Measurements from ENCODE around the gene LIMS1.
"Not testable (repeated sequence)": the region's sequence is repeated elsewhere in the genome, so short reads cannot be mapped to it uniquely, and the experiment has no call there.

LIMS1 gene

GRCh38 chr2:108552566-108552965 lies 18.3 kb downstream of the LIMS1 start:
- no peak for DNase-seq (ENCODE audit: low spot score)

- no peak for DNase-seq (ENCODE audit: low spot score)
Measured at GRCh38 chr2:108553209-108553919, 19.1 kb downstream of the LIMS1 start.

GRCh38 chr2:108554528-108554927 lies 20.3 kb downstream of the LIMS1 start:
- DNase-seq (ENCODE audit: low spot score) = no peak

GRCh38 chr2:108555572-108555971 lies 21.3 kb downstream of the LIMS1 start:
- DNase-seq (ENCODE audit: low spot score) = no peak

- DNase-seq (ENCODE audit: low spot score) = not testable (repeated sequence)
Measured at GRCh38 chr2:108556581-108556980, 22.3 kb downstream of the LIMS1 start.

- no peak for DNase-seq (ENCODE audit: low spot score)
Measured at GRCh38 chr2:108560241-108560811, 26.1 kb downstream of the LIMS1 start.

GRCh38 chr2:108560895-108561530 lies 26.7 kb downstream of the LIMS1 start:
- no peak for DNase-seq (ENCODE audit: low spot score)

GRCh38 chr2:108562274-108562673 lies 28.0 kb downstream of the LIMS1 start:
- no peak for DNase-seq (ENCODE audit: low spot score)

- DNase-seq (ENCODE audit: low spot score) = no peak
Measured at GRCh38 chr2:108564510-108564909, 30.2 kb downstream of the LIMS1 start.

GRCh38 chr2:108565778-108566375 lies 31.6 kb downstream of the LIMS1 start:
- DNase-seq (ENCODE audit: low spot score) = no peak

GRCh38 chr2:108570416-108570815 lies 36.1 kb downstream of the LIMS1 start:
- no peak for DNase-seq (ENCODE audit: low spot score)

GRCh38 chr2:108571286-108571685 lies 37.0 kb downstream of the LIMS1 start:
- no peak for DNase-seq (ENCODE audit: low spot score)

GRCh38 chr2:108573061-108573460 lies 38.8 kb downstream of the LIMS1 start:
- DNase-seq (ENCODE audit: low spot score) = no peak

- DNase-seq (ENCODE audit: low spot score) = no peak
Measured at GRCh38 chr2:108574332-108574731, 40.1 kb downstream of the LIMS1 start.

GRCh38 chr2:108575132-108575966 lies 41.1 kb downstream of the LIMS1 start:
- no peak for DNase-seq (ENCODE audit: low spot score)

GRCh38 chr2:108577099-108577498 lies 42.8 kb downstream of the LIMS1 start:
- DNase-seq (ENCODE audit: low spot score) = no peak

- DNase-seq (ENCODE audit: low spot score) = no peak
Measured at GRCh38 chr2:108579623-108580022, 45.4 kb downstream of the LIMS1 start.

- DNase-seq (ENCODE audit: low spot score) = no peak
Measured at GRCh38 chr2:108580050-108580449, 45.8 kb downstream of the LIMS1 start.

- peak; percentile 77 for DNase-seq (ENCODE audit: low spot score)
Measured at GRCh38 chr2:108583903-108584520, 49.7 kb downstream of the LIMS1 start.

- no peak for DNase-seq (ENCODE audit: low spot score)
Measured at GRCh38 chr2:108585436-108585835, 51.2 kb downstream of the LIMS1 start.

- no peak for DNase-seq (ENCODE audit: low spot score)
Measured at GRCh38 chr2:108586116-108586515, 51.8 kb downstream of the LIMS1 start.
